SK-N-SH (cell line): Measurements from ENCODE around the gene WDR64. TPM values are rescaled to one million over a fixed set of nuclear protein-coding genes. Genes with fewer than 3 reads are reported as not detected.

ENCODE experiments used
- CTCF ChIA-PET: fragments of 300-600, 350-600 bp; formaldehyde crosslinking; extraction: SDS; loops from one replicate; lab custom pipeline; 2021; lab: Yijun Ruan, JAX
- POLR2A ChIA-PET: fragments of 350-600 bp; sonication (Branson Sonifier 250); formaldehyde crosslinking; extraction: SDS; loops from one replicate; lab custom pipeline; 2020; ENCODE audit warnings: antibody characterized with exemption, inconsistent platforms; lab: Yijun Ruan, JAX
- DNase-seq: peaks from one replicate; pipeline ENCODE4 v3.0.0; 2012
- H2AFZ ChIP-seq: fragments of 200-600 bp; sonication (generic); 2 replicates; pipeline ENCODE4 v1.8.1; 2016; ENCODE audit warnings: antibody characterized with exemption, mild to moderate bottlenecking, low read depth
- H3F3A ChIP-seq: fragments of 200-600 bp; sonication (generic); replicated peaks from 2 replicates; pipeline ENCODE3; 2016; ENCODE audit warnings: antibody characterized with exemption, mild to moderate bottlenecking; ENCODE audit not compliant: insufficient read depth
- H3K27ac ChIP-seq, 2 experiments: fragments of 200-500 bp in 1 of 2; fragments of 200-600 bp in 1 of 2; sonication (Bioruptor generic) in 1 of 2; sonication (generic), shearing (Covaris generic) in 1 of 2; 2 replicates each; pipeline versions ENCODE4 v1.5.1 to v1.6.1; 2014 to 2016; ENCODE audit warnings: low read depth in 2 of 2, inconsistent platforms in 1 of 2, low read length in 1 of 2, mild to moderate bottlenecking in 1 of 2, mixed read lengths in 1 of 2
- H3K27me3 ChIP-seq: fragments of 200-600 bp; sonication (generic), shearing (Covaris generic); 2 replicates; pipeline ENCODE4 v1.6.1; 2016; ENCODE audit warnings: mixed run types; ENCODE audit not compliant: insufficient read depth
- H3K36me3 ChIP-seq, 2 experiments: fragments of 200-500 bp in 1 of 2; fragments of 200-600 bp in 1 of 2; sonication (Bioruptor generic) in 1 of 2; sonication (generic) in 1 of 2; replicated peaks in 1 of 2; 2 replicates each; pipeline versions ENCODE3 to v1.5.1; 2014 to 2016; ENCODE audit warnings: low read length in 1 of 2, mild to moderate bottlenecking in 1 of 2; ENCODE audit not compliant: insufficient read depth in 2 of 2, control insufficient read depth in 1 of 2
- H3K4me1 ChIP-seq, 2 experiments: fragments of 200-500 bp in 1 of 2; fragments of 200-600 bp in 1 of 2; sonication (Bioruptor generic) in 1 of 2; sonication (generic), shearing (Covaris generic) in 1 of 2; 2 replicates each; pipeline versions ENCODE4 v1.5.1 to v1.6.1; 2014 to 2016; ENCODE audit warnings: low read depth in 1 of 2, low read length in 1 of 2, mixed run types in 1 of 2; ENCODE audit not compliant: insufficient read depth in 2 of 2, control insufficient read depth in 1 of 2
- H3K4me2 ChIP-seq: fragments of 200-600 bp; sonication (generic), shearing (Covaris generic); 2 replicates; pipeline ENCODE4 v1.6.1; 2017; ENCODE audit warnings: mixed run types
- H3K4me3 ChIP-seq, 2 experiments: fragments of 200-500 bp in 1 of 2; fragments of 200-600 bp in 1 of 2; sonication (Bioruptor generic) in 1 of 2; sonication (generic), shearing (Covaris generic) in 1 of 2; 2 replicates each; pipeline versions ENCODE4 v1.5.1 to v1.8.1; 2014 to 2016; ENCODE audit warnings: low read depth in 2 of 2, inconsistent platforms in 1 of 2, low read length in 1 of 2, mild to moderate bottlenecking in 1 of 2, mixed read lengths in 1 of 2, moderate library complexity in 1 of 2
- H3K79me2 ChIP-seq: fragments of 200-600 bp; sonication (generic); 2 replicates; pipeline ENCODE4 v1.8.1; 2017; ENCODE audit warnings: mild to moderate bottlenecking; ENCODE audit not compliant: insufficient read depth
- H3K9ac ChIP-seq: fragments of 200-600 bp; sonication (generic); 2 replicates; pipeline ENCODE4 v1.6.1; 2017; ENCODE audit warnings: mixed run types
- H3K9me2 ChIP-seq: fragments of 200-600 bp; sonication (generic); 2 replicates; pipeline ENCODE4 v1.6.1; 2017; ENCODE audit warnings: mixed run types
- H3K9me3 ChIP-seq: fragments of 200-600 bp; sonication (generic); 2 replicates; pipeline ENCODE4 v1.6.1; 2017; ENCODE audit warnings: mixed run types, mild to moderate bottlenecking, moderate library complexity
- H4K20me1 ChIP-seq: fragments of 200-600 bp; sonication (generic); 2 replicates; pipeline ENCODE4 v1.6.1; 2017; ENCODE audit warnings: mild to moderate bottlenecking, mixed run types; ENCODE audit not compliant: insufficient read depth
- CHD2 ChIP-seq: fragments of 150-350 bp; IDR thresholded peaks from 2 replicates; pipeline ENCODE4 v1.6.1; 2018; ENCODE audit warnings: low read length; ENCODE audit not compliant: partially characterized antibody
- ELF1 ChIP-seq: IDR thresholded peaks from 2 replicates; pipeline ENCODE4 v1.4.0; 2012
- FOXM1 ChIP-seq: IDR thresholded peaks from 2 replicates; pipeline ENCODE4 v1.4.0; 2012; ENCODE audit warnings: low read depth, mild to moderate bottlenecking
- GABPA ChIP-seq: IDR thresholded peaks from 2 replicates; pipeline ENCODE4 v1.4.0; 2012; ENCODE audit warnings: low read depth, mild to moderate bottlenecking
- MEF2A ChIP-seq: IDR thresholded peaks from 2 replicates; pipeline ENCODE4 v1.4.0; 2012; ENCODE audit warnings: low read depth, borderline replicate concordance
- NFIC ChIP-seq: IDR thresholded peaks from 2 replicates; pipeline ENCODE4 v1.4.0; 2012; ENCODE audit warnings: borderline replicate concordance
- POLR2AphosphoS5 ChIP-seq: IDR thresholded peaks from 2 replicates; pipeline ENCODE4 v1.6.1; 2012; ENCODE audit warnings: low read depth, low read length
- RAD21 ChIP-seq: IDR thresholded peaks from 2 replicates; pipeline ENCODE4 v1.6.1; 2012; ENCODE audit warnings: mild to moderate bottlenecking, low read length
- RCOR1 ChIP-seq: fragments of 150-350 bp; IDR thresholded peaks from 2 replicates; pipeline ENCODE4 v1.6.1; 2017; ENCODE audit warnings: antibody characterized with exemption, low read length
- RFX5 ChIP-seq: IDR thresholded peaks from 2 replicates; pipeline ENCODE4 v1.6.1; 2012; ENCODE audit warnings: mild to moderate bottlenecking, improper control_type of control experiment, low read length
- RXRA ChIP-seq: IDR thresholded peaks from 2 replicates; pipeline ENCODE4 v1.4.0; 2012; ENCODE audit warnings: low read depth, mild to moderate bottlenecking, borderline replicate concordance
- SIN3A ChIP-seq: IDR thresholded peaks from 2 replicates; pipeline ENCODE4 v1.6.1; 2012; ENCODE audit warnings: low read depth, mild to moderate bottlenecking, low read length, moderate library complexity, borderline replicate concordance
- SMC3 ChIP-seq: IDR thresholded peaks from 2 replicates; pipeline ENCODE4 v1.6.1; 2012; ENCODE audit warnings: low read depth, low read length, improper control_type of control experiment
- TCF12 ChIP-seq: IDR thresholded peaks from 2 replicates; pipeline ENCODE4 v1.4.0; 2012
- TEAD4 ChIP-seq: IDR thresholded peaks from 2 replicates; pipeline ENCODE4 v1.4.0; 2012; ENCODE audit warnings: mild to moderate bottlenecking, borderline replicate concordance; ENCODE audit not compliant: insufficient read depth
- YY1 ChIP-seq: IDR thresholded peaks from 2 replicates; pipeline ENCODE4 v1.4.0; 2012; ENCODE audit warnings: low read depth, mild to moderate bottlenecking
- WGBS: methylation state at CpG from one replicate; pipeline ENCODE4 v1.1.6; 2017; ENCODE audit warnings: low lambda C conversion rate; 5-methylcytosine and 5-hydroxymethylcytosine counted together
- polyA plus RNA-seq, 3 experiments: library from polyadenylated mRNA; depleted of rRNA; stranded (reverse); fragments of >200 nt; gene quantifications; 2 replicates each; pipeline ENCODE4 v1.2.3, GENCODE V29; 2012
- TF ChIP-seq, protein P1 (sequence below): fragments of 200-600 bp; sonication (generic); IDR thresholded peaks from 2 replicates; pipeline ENCODE4 v1.6.1; 2017; ENCODE audit warnings: antibody characterized with exemption, mild to moderate bottlenecking, moderate library complexity
- TF ChIP-seq, protein P2 (sequence below): IDR thresholded peaks from 2 replicates; pipeline ENCODE4 v1.4.0; 2012; ENCODE audit warnings: low read depth
- TF ChIP-seq, protein P3 (sequence below): fragments of 150-350 bp; IDR thresholded peaks from 2 replicates; pipeline ENCODE4 v1.6.1; 2017; ENCODE audit warnings: antibody characterized with exemption, low read length, low read depth, borderline replicate concordance
- TF ChIP-seq, protein P4 (sequence below): fragments of 150-350 bp; IDR thresholded peaks from 2 replicates; pipeline ENCODE4 v1.6.1; 2016; ENCODE audit warnings: mild to moderate bottlenecking, low read depth, low read length
- TF ChIP-seq, protein P5 (sequence below): IDR thresholded peaks from 2 replicates; pipeline ENCODE4; 2012
- TF ChIP-seq, protein P6 (sequence below): IDR thresholded peaks from 2 replicates; pipeline ENCODE4 v1.4.0; 2012; ENCODE audit warnings: low read depth, borderline replicate concordance

The WDR64 gene
- polyA plus RNA-seq, 1 of the 3 experiments (the other 2 are of a cell fraction), result not detected

DNA sequence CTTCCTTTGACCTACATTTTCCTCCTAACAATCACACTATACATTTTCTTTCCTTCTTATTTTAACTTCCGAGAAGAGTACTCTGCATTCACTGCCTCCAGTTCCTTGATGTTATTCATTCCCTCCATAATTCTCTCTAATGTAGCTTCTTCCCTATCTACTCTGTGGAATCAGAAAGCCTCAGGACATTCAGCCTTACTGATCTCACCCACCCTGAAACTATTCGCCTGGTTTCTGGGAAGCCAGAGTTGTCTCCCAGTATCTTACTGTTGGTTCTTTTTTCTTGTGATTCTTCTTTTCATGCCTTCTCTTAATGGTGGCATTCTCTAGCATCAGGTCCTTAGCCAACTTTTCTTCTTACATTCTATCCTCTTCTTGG, 45.5 kb downstream of the WDR64 start:
- no peaks in the 10 kb centered on the region for H4K20me1 ChIP-seq
- H3K4me3 ChIP-seq, result no peak overlapping the region
- WGBS, result 62% methylated on average over 2 of the region's 2 CpGs
- TF ChIP-seq GABPA, result no peak
- TF ChIP-seq, protein P1, sequence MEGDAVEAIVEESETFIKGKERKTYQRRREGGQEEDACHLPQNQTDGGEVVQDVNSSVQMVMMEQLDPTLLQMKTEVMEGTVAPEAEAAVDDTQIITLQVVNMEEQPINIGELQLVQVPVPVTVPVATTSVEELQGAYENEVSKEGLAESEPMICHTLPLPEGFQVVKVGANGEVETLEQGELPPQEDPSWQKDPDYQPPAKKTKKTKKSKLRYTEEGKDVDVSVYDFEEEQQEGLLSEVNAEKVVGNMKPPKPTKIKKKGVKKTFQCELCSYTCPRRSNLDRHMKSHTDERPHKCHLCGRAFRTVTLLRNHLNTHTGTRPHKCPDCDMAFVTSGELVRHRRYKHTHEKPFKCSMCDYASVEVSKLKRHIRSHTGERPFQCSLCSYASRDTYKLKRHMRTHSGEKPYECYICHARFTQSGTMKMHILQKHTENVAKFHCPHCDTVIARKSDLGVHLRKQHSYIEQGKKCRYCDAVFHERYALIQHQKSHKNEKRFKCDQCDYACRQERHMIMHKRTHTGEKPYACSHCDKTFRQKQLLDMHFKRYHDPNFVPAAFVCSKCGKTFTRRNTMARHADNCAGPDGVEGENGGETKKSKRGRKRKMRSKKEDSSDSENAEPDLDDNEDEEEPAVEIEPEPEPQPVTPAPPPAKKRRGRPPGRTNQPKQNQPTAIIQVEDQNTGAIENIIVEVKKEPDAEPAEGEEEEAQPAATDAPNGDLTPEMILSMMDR, result no peak
- no peak for TF ChIP-seq RCOR1
- no peak for TF ChIP-seq RXRA
- no peak for TF ChIP-seq RAD21
- no peak for TF ChIP-seq MEF2A
- TF ChIP-seq, protein P2, sequence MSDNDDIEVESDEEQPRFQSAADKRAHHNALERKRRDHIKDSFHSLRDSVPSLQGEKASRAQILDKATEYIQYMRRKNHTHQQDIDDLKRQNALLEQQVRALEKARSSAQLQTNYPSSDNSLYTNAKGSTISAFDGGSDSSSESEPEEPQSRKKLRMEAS, result no peak
- TF ChIP-seq TEAD4, result no peak
- no peak overlapping the region for H3K9ac ChIP-seq
- H2AFZ ChIP-seq, result no peak overlapping the region
- no peak overlapping the region for H3K27ac ChIP-seq
- H3K79me2 ChIP-seq, result no peaks in the 10 kb centered on the region
- H3K27me3 ChIP-seq, result no peaks in the 10 kb centered on the region
- no peaks in the 10 kb centered on the region for H3K4me1 ChIP-seq
- DNase-seq, result no peak
- no peaks in the 10 kb centered on the region for H3F3A ChIP-seq
- POLR2A ChIA-PET, result no interaction called here
- no peaks in the 10 kb centered on the region for H3K36me3 ChIP-seq
- no peak overlapping the region for H3K4me2 ChIP-seq
- H3K9me2 ChIP-seq, result no peaks in the 10 kb centered on the region
- no peaks in the 10 kb centered on the region for H3K9me3 ChIP-seq
- CTCF ChIA-PET, result interaction anchor here (1.6 kb wide), 1 partner anchor 86 kb away, joined by 5 read pairs; no protein-coding TSS in a partner anchor

DNA sequence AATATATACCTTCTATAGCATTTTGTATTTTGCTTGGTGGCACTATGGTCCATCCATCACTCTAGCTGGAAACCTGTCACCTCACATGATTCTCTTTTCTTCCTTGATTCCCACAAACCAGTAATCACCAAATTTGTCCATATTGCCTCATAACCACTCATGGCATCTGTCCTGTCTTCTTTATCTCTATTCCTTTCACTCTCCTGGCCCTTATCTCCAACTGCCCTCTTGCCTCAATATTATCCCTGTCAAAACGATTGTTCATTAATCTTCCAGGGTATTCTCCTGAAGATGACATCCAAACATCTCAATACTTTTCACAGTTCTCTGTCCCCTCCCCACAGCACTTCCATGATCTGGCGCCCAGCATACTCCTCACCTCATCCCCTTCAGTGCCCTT, 46.1 kb downstream of the WDR64 start:
- Histone ChIP-seq H3K4me2 (no peak overlapping the region), H2AFZ (no peak overlapping the region), H3K9ac (no peak overlapping the region), H4K20me1 (no peaks in the 10 kb centered on the region), H3K79me2 (no peaks in the 10 kb centered on the region), H3F3A (no peaks in the 10 kb centered on the region), H3K9me3 (no peaks in the 10 kb centered on the region), H3K4me1 (no peaks in the 10 kb centered on the region), H3K36me3 (no peaks in the 10 kb centered on the region), H3K4me3 (no peak overlapping the region), H3K27me3 (no peaks in the 10 kb centered on the region), H3K27ac (no peak overlapping the region), H3K9me2 (no peaks in the 10 kb centered on the region)
- DNase-seq, result no peak
- WGBS, result 28% methylated on average over 2 of the region's 2 CpGs
- POLR2A ChIA-PET, result no interaction called here
- CTCF ChIA-PET, result interaction anchor here (1.6 kb wide), 1 partner anchor 87 kb away, joined by 5 read pairs; no protein-coding TSS in a partner anchor
- TF ChIP-seq SIN3A (no peak), POLR2AphosphoS5 (no peak), RFX5 (no peak), MEF2A (no peak), GABPA (no peak), FOXM1 (no peak), SMC3 (no peak), ELF1 (no peak), CHD2 (no peak), RXRA (no peak), YY1 (no peak), NFIC (no peak), RAD21 (no peak), TCF12 (no peak)
- TF ChIP-seq, protein P3, sequence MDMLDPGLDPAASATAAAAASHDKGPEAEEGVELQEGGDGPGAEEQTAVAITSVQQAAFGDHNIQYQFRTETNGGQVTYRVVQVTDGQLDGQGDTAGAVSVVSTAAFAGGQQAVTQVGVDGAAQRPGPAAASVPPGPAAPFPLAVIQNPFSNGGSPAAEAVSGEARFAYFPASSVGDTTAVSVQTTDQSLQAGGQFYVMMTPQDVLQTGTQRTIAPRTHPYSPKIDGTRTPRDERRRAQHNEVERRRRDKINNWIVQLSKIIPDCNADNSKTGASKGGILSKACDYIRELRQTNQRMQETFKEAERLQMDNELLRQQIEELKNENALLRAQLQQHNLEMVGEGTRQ, result no peak
- TF ChIP-seq, protein P4, sequence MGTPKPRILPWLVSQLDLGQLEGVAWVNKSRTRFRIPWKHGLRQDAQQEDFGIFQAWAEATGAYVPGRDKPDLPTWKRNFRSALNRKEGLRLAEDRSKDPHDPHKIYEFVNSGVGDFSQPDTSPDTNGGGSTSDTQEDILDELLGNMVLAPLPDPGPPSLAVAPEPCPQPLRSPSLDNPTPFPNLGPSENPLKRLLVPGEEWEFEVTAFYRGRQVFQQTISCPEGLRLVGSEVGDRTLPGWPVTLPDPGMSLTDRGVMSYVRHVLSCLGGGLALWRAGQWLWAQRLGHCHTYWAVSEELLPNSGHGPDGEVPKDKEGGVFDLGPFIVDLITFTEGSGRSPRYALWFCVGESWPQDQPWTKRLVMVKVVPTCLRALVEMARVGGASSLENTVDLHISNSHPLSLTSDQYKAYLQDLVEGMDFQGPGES, result no peak
- TF ChIP-seq, protein P5, sequence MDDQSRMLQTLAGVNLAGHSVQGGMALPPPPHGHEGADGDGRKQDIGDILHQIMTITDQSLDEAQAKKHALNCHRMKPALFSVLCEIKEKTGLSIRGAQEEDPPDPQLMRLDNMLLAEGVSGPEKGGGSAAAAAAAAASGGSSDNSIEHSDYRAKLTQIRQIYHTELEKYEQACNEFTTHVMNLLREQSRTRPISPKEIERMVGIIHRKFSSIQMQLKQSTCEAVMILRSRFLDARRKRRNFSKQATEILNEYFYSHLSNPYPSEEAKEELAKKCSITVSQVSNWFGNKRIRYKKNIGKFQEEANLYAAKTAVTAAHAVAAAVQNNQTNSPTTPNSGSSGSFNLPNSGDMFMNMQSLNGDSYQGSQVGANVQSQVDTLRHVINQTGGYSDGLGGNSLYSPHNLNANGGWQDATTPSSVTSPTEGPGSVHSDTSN, result no peak
- TF ChIP-seq, protein P6, sequence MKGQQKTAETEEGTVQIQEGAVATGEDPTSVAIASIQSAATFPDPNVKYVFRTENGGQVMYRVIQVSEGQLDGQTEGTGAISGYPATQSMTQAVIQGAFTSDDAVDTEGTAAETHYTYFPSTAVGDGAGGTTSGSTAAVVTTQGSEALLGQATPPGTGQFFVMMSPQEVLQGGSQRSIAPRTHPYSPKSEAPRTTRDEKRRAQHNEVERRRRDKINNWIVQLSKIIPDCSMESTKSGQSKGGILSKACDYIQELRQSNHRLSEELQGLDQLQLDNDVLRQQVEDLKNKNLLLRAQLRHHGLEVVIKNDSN, result no peak
